H1 (cell line): ENCODE data around the gene ZNF282. TPM values are rescaled to one million over a fixed set of nuclear protein-coding genes. Genes with fewer than 3 reads are reported as not detected.

Source experiments
- NANOG ChIP-seq: IDR thresholded peaks from 2 replicates; pipeline ENCODE4 v1.6.1; 2011; ENCODE audit warnings: low read length, low read depth, mild to moderate bottlenecking, inconsistent platforms; ENCODE audit not compliant: insufficient read depth, poor library complexity, severe bottlenecking
- RAD21 ChIP-seq, 2 experiments: IDR thresholded peaks in 1 of 2; conservative IDR thresholded peaks in 1 of 2; 2 replicates each; pipeline ENCODE4 v1.6.1; 2011; ENCODE audit warnings: low read depth in 2 of 2, low read length in 2 of 2, improper control_type of control experiment in 1 of 2, inconsistent platforms in 1 of 2, mild to moderate bottlenecking in 1 of 2, moderate library complexity in 1 of 2
- SIX5 ChIP-seq: IDR thresholded peaks from 2 replicates; pipeline ENCODE4 v1.6.1; 2011; ENCODE audit warnings: mild to moderate bottlenecking, low read depth, low read length
- SP4 ChIP-seq: IDR thresholded peaks from 2 replicates; pipeline ENCODE4 v1.6.1; 2012; ENCODE audit warnings: low read length, inconsistent platforms
- TAF1 ChIP-seq: IDR thresholded peaks from 2 replicates; pipeline ENCODE4 v1.6.1; 2011; ENCODE audit warnings: mild to moderate bottlenecking, low read depth, low read length
- TCF12 ChIP-seq: IDR thresholded peaks from 2 replicates; pipeline ENCODE4 v1.6.1; 2011; ENCODE audit warnings: low read depth, mild to moderate bottlenecking, low read length
- polyA plus RNA-seq, 7 experiments: library from polyadenylated mRNA; depleted of rRNA in 3 of 7; stranded (reverse) in 5 of 7; unstranded in 2 of 7; fragments of >200 nt in 5 of 7; fragments of 200-250 nt in 2 of 7; gene quantifications; 1 replicate in 5 of 7; 2 replicates in 1 of 7; 4 replicates in 1 of 7; pipeline versions ENCODE4 v1.2.1 to v1.2.3, GENCODE V29; 2011 to 2013; ENCODE audit warnings: missing spikeins in 2 of 7, mixed read lengths in 2 of 7
- total RNA-seq: library from RNA; stranded (reverse); fragmentation: NEBNext Ultra II Directional; extraction: Animal tissue kit (Norgen Biotek cat#: 25700); gene quantifications from 2 replicates; pipeline ENCODE4 v1.2.1, GENCODE V29; 2021
- TF ChIP-seq, protein P1 (sequence below): fragments of 300-600 bp; sonication (generic); IDR thresholded peaks from 2 replicates; pipeline ENCODE4 v1.7.1; 2012; ENCODE audit warnings: low read length, moderate library complexity, mild to moderate bottlenecking, inconsistent platforms; ENCODE audit not compliant: insufficient replicate concordance
- TF ChIP-seq, protein P2 (sequence below): IDR thresholded peaks from 2 replicates; pipeline ENCODE4 v1.6.1; 2012; ENCODE audit warnings: inconsistent platforms
- TF ChIP-seq, protein P3 (sequence below), 3 experiments: IDR thresholded peaks; 1 replicate in 2 of 3; 2 replicates in 1 of 3; pipeline versions ENCODE4 v1.5.1 to v1.6.1; 2011; ENCODE audit warnings: low read length in 3 of 3, mild to moderate bottlenecking in 3 of 3, inconsistent platforms in 2 of 3, low read depth in 1 of 3, moderate library complexity in 1 of 3; ENCODE audit not compliant: insufficient read depth in 1 of 3; ENCODE audit errors: control extremely low read depth in 1 of 3

Gene ZNF282
- total and polyA plus RNA-seq, 2 of the 8 experiments (the other 6 are each of a cell fraction or from before 2014, with no cell fraction given) = 16.9 to 36.3 TPM

DNA sequence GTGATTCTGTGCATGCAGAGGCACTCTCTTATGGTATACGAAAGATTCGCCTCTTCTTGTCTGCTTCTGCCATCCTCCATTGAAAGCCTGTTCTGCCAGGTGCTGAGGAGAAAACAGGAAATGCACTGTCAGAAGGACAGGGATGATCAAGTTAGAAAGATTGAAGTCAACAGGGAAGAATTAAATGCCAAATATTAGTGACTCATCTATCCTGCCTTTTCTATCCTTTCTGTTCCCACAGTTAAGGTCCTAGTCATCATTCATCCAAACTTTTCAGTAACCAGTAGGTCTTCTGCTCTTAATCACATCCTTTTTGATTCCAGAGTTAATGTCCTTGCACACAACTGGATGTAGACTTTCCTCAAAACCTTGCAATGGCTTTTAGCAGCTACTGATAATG, 61.8 kb downstream of the ZNF282 start (continued):
- TF ChIP-seq, protein P1, sequence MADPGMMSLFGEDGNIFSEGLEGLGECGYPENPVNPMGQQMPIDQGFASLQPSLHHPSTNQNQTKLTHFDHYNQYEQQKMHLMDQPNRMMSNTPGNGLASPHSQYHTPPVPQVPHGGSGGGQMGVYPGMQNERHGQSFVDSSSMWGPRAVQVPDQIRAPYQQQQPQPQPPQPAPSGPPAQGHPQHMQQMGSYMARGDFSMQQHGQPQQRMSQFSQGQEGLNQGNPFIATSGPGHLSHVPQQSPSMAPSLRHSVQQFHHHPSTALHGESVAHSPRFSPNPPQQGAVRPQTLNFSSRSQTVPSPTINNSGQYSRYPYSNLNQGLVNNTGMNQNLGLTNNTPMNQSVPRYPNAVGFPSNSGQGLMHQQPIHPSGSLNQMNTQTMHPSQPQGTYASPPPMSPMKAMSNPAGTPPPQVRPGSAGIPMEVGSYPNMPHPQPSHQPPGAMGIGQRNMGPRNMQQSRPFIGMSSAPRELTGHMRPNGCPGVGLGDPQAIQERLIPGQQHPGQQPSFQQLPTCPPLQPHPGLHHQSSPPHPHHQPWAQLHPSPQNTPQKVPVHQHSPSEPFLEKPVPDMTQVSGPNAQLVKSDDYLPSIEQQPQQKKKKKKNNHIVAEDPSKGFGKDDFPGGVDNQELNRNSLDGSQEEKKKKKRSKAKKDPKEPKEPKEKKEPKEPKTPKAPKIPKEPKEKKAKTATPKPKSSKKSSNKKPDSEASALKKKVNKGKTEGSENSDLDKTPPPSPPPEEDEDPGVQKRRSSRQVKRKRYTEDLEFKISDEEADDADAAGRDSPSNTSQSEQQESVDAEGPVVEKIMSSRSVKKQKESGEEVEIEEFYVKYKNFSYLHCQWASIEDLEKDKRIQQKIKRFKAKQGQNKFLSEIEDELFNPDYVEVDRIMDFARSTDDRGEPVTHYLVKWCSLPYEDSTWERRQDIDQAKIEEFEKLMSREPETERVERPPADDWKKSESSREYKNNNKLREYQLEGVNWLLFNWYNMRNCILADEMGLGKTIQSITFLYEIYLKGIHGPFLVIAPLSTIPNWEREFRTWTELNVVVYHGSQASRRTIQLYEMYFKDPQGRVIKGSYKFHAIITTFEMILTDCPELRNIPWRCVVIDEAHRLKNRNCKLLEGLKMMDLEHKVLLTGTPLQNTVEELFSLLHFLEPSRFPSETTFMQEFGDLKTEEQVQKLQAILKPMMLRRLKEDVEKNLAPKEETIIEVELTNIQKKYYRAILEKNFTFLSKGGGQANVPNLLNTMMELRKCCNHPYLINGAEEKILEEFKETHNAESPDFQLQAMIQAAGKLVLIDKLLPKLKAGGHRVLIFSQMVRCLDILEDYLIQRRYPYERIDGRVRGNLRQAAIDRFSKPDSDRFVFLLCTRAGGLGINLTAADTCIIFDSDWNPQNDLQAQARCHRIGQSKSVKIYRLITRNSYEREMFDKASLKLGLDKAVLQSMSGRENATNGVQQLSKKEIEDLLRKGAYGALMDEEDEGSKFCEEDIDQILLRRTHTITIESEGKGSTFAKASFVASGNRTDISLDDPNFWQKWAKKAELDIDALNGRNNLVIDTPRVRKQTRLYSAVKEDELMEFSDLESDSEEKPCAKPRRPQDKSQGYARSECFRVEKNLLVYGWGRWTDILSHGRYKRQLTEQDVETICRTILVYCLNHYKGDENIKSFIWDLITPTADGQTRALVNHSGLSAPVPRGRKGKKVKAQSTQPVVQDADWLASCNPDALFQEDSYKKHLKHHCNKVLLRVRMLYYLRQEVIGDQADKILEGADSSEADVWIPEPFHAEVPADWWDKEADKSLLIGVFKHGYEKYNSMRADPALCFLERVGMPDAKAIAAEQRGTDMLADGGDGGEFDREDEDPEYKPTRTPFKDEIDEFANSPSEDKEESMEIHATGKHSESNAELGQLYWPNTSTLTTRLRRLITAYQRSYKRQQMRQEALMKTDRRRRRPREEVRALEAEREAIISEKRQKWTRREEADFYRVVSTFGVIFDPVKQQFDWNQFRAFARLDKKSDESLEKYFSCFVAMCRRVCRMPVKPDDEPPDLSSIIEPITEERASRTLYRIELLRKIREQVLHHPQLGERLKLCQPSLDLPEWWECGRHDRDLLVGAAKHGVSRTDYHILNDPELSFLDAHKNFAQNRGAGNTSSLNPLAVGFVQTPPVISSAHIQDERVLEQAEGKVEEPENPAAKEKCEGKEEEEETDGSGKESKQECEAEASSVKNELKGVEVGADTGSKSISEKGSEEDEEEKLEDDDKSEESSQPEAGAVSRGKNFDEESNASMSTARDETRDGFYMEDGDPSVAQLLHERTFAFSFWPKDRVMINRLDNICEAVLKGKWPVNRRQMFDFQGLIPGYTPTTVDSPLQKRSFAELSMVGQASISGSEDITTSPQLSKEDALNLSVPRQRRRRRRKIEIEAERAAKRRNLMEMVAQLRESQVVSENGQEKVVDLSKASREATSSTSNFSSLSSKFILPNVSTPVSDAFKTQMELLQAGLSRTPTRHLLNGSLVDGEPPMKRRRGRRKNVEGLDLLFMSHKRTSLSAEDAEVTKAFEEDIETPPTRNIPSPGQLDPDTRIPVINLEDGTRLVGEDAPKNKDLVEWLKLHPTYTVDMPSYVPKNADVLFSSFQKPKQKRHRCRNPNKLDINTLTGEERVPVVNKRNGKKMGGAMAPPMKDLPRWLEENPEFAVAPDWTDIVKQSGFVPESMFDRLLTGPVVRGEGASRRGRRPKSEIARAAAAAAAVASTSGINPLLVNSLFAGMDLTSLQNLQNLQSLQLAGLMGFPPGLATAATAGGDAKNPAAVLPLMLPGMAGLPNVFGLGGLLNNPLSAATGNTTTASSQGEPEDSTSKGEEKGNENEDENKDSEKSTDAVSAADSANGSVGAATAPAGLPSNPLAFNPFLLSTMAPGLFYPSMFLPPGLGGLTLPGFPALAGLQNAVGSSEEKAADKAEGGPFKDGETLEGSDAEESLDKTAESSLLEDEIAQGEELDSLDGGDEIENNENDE = no peak
- TF ChIP-seq, protein P2, sequence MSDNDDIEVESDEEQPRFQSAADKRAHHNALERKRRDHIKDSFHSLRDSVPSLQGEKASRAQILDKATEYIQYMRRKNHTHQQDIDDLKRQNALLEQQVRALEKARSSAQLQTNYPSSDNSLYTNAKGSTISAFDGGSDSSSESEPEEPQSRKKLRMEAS = no peak
- TF ChIP-seq TAF1 = no peak
- no peak for TF ChIP-seq RAD21 (IDR thresholded peaks at IDR 0.05 in 1 of 2, conservative IDR thresholded peaks at IDR 0.05 in 1 of 2; ENCODE audit: low read depth in 2 of 2, low read length in 2 of 2)
- TF ChIP-seq TCF12 = no peak
- TF ChIP-seq SIX5 = no peak
- TF ChIP-seq SP4 = no peak
- TF ChIP-seq NANOG = no peak
- TF ChIP-seq, protein P3, sequence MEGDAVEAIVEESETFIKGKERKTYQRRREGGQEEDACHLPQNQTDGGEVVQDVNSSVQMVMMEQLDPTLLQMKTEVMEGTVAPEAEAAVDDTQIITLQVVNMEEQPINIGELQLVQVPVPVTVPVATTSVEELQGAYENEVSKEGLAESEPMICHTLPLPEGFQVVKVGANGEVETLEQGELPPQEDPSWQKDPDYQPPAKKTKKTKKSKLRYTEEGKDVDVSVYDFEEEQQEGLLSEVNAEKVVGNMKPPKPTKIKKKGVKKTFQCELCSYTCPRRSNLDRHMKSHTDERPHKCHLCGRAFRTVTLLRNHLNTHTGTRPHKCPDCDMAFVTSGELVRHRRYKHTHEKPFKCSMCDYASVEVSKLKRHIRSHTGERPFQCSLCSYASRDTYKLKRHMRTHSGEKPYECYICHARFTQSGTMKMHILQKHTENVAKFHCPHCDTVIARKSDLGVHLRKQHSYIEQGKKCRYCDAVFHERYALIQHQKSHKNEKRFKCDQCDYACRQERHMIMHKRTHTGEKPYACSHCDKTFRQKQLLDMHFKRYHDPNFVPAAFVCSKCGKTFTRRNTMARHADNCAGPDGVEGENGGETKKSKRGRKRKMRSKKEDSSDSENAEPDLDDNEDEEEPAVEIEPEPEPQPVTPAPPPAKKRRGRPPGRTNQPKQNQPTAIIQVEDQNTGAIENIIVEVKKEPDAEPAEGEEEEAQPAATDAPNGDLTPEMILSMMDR (IDR thresholded peaks at IDR 0.05; ENCODE audit: control extremely low read depth in 1 of 3, insufficient read depth in 1 of 3, low read depth in 1 of 3, low read length in 3 of 3) = no peak
